Activated T-helper 2 cell treated with anti-CD3 and anti-CD28 coated beads, Interferon-gamma antibody, Interleukin-2, Interleukin-4, amounts not matched to agents 10 μg/mL and 5 μg/mL and 100 μg/mL, durations not matched to agents 14 hours and 24 hours and 36 hours (primary cell): ENCODE results near the gene PCYT1A. TPM values are rescaled to one million over a fixed set of nuclear protein-coding genes. Genes with fewer than 3 reads are reported as not detected.
"Not testable (repeated sequence)": the region's sequence is repeated elsewhere in the genome, so short reads cannot be mapped to it uniquely, and the experiment has no call there.

Source experiments
- DNase-seq: peaks from one replicate; pipeline ENCODE4 v3.0.0; 2021; ENCODE audit warnings: low spot score
- H3K27ac Mint-ChIP-seq: one replicate; pipeline ENCODE4 v1.8.0; 2021; ENCODE audit warnings: mixed read lengths
- H3K27me3 Mint-ChIP-seq: one replicate; pipeline ENCODE4 v1.8.0; 2021; ENCODE audit warnings: low read depth, mixed read lengths
- H3K36me3 Mint-ChIP-seq: one replicate; pipeline ENCODE4 v1.8.0; 2021; ENCODE audit warnings: low read depth, mixed read lengths
- H3K4me1 Mint-ChIP-seq: one replicate; pipeline ENCODE4 v1.8.0; 2021; ENCODE audit warnings: low read depth, mixed read lengths
- H3K4me3 Mint-ChIP-seq: one replicate; pipeline ENCODE4 v1.8.0; 2021; ENCODE audit warnings: low read depth, mild to moderate bottlenecking, moderate library complexity, mixed read lengths
- H3K9me3 Mint-ChIP-seq: one replicate; pipeline ENCODE4 v1.8.0; 2021; ENCODE audit warnings: mixed read lengths
- intact Hi-C: fragments of 100-400 bp; cut with micrococcal nuclease; formaldehyde crosslinking; loops from one replicate; pipeline ENCODE4 v1.15.1; 2023
- total RNA-seq: library from RNA; stranded (reverse); gene quantifications from 2 replicates; pipeline ENCODE4 v1.2.3, GENCODE V29; 2022

PCYT1A gene
- total RNA-seq, 1 donor from 2014 or later: 53.7 TPM

GRCh38 chr3:196316799-196317686 lies 29.5 kb upstream of the PCYT1A start:
- Mint-ChIP-seq H3K27ac (peak overlapping the region; percentile 90), H3K4me3 (peak overlapping the region; percentile 94), H3K36me3 (peaks cover 13% of the 10 kb centered on the region)
- DNase-seq, H3K27me3 Mint-ChIP-seq, H3K4me1 Mint-ChIP-seq, H3K9me3 Mint-ChIP-seq: not testable (repeated sequence)
- intact Hi-C loops: loop anchor here (5.0 kb wide), 1 partner anchor 185 kb away; the partner anchor contains the start of gene RNF168

DNA sequence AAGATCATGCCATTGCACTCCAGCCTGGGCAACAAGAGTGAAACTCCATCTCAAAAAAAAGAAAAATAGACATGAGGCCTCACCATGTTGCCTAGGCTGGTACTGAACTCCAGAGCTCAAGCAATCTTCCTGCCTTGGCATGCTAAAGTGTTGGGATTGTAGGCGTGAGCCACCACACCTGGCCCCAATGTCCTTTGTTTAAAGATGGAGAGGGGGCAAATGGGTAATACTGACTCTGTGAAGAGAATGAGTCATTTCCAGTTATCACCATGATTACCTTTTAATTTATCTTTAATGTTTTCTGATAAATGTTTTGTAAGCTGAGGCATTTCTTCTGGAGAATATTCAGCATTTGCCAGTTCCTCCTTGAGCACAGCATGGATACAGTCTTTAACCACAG lies 28.3 kb upstream of the PCYT1A start:
- DNase-seq: no peak
- Mint-ChIP-seq H3K4me3 (no peak overlapping the region), H3K27me3 (no peaks in the 10 kb centered on the region), H3K27ac (no peak overlapping the region), H3K4me1 (peaks cover 10% of the 10 kb centered on the region), H3K36me3 (peaks cover 13% of the 10 kb centered on the region), H3K9me3 (no peaks in the 10 kb centered on the region)
- intact Hi-C loops: loop anchor here (5.0 kb wide), 1 partner anchor 186 kb away; the partner anchor contains the start of gene RNF168

DNA sequence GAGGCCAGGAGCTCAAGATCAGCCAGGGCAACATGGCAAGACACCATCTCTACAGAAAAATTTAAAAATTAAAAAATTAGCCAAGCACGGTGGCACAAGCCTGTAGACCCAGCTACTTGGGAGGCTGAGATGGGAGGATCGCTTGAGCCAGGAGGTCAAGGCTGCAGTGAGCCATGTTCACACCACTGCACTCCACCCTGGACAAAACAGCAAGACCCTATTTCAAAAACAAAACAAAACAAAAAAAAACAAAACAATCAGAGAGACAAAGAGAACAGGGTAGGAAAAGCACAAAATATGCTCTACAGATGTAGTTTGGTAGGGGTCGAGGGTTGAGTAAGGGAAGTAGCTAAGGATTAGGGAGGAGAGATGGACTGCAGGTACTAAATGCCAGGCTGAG lies 27.1 kb upstream of the PCYT1A start:
- H3K9me3 Mint-ChIP-seq: no peaks in the 10 kb centered on the region
- H3K27me3 Mint-ChIP-seq: no peaks in the 10 kb centered on the region
- DNase-seq: no peak
- intact Hi-C loops: no loop called here
- H3K4me1 Mint-ChIP-seq: peaks cover 10% of the 10 kb centered on the region
- peak overlapping the region; percentile 9 for H3K4me3 Mint-ChIP-seq
- peaks cover 13% of the 10 kb centered on the region for H3K36me3 Mint-ChIP-seq
- H3K27ac Mint-ChIP-seq: no peak overlapping the region

DNA sequence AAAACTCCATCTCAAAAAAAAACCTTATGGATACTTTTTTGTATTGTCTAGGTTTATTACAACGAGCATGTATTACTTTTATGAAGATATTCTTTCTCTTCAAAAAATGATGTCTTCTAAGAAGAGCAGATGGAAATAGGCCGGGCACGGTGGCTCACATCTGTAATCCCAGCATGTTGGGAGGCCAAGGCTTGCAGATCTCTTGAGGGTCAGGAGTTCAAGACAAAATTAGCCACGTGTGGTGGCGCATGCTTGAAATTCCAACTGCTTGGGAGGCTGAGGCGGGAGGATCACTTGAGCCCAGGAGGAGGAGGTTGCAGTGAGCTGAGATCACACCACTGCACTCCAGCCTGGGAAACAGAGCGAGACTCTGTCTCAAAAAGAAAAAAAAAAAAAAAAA lies 26.6 kb upstream of the PCYT1A start:
- H3K4me3 Mint-ChIP-seq, H3K9me3 Mint-ChIP-seq, H3K4me1 Mint-ChIP-seq, intact Hi-C loops, H3K27ac Mint-ChIP-seq, DNase-seq, H3K27me3 Mint-ChIP-seq: not testable (repeated sequence)
- H3K36me3 Mint-ChIP-seq: peaks cover 13% of the 10 kb centered on the region

DNA sequence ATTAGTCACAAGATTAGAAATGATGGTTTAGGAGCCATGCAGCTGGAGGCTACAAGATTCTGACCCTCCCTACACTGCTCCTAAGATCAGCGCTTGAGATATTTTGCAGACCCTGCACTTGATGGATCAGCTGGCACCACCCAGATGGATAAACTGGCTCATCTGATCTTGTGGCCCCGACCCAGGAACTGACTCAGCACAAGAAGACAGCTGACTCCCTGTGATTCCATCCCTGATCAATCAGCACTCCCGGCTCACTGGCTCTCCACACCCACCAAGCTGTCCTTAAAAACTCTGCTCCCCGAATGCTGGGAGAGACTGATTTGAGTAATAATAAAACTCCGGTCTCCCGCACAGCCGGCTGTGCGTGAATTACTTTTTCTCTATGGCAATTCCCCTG lies 15.4 kb upstream of the PCYT1A start:
- H3K4me1 Mint-ChIP-seq, H3K9me3 Mint-ChIP-seq, H3K27ac Mint-ChIP-seq, DNase-seq, H3K4me3 Mint-ChIP-seq, intact Hi-C loops, H3K27me3 Mint-ChIP-seq: not testable (repeated sequence)
- H3K36me3 Mint-ChIP-seq: peaks cover 18% of the 10 kb centered on the region

GRCh38 chr3:196302551-196302950 lies 15.0 kb upstream of the PCYT1A start:
- H3K27ac Mint-ChIP-seq, H3K27me3 Mint-ChIP-seq, DNase-seq, intact Hi-C loops, H3K9me3 Mint-ChIP-seq, H3K4me3 Mint-ChIP-seq, H3K4me1 Mint-ChIP-seq: not testable (repeated sequence)
- peaks cover 18% of the 10 kb centered on the region for H3K36me3 Mint-ChIP-seq

- H3K27ac Mint-ChIP-seq: no peak overlapping the region
These were observed 11.0 kb upstream of the PCYT1A start for GRCh38 chr3:196298521-196298920.

DNA sequence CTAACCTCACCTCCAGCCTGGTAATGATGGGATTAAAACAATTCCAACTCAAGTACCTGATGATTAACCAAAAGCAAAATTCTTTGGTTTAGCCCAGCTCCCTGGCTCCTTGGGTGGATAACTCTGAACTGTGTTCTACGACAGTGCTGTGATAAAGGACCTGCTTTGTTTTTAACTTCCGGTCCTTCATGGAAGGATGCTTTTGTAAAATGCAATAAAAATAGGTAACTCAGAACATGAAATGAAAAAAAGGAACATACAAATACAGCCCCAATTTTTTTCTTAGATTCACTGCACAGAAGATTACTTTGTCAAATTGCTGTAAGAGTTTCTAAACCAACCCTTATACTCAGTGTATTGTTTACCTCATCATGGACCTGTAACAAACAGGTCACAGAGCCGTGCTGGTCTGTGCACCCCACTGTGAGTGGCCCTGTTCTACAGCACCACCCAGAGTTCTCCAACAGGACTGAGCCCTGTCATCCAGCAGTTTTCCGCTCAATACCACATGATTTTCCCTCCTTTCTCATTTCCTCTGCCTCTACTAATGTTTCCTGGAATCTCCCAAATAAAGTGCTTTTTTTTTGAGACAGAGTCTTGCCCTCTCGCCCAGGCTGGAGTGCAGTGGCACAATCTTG lies 4.9 kb upstream of the PCYT1A start:
- Mint-ChIP-seq H3K4me3 (no peak overlapping the region), H3K36me3 (peaks cover 4% of the 10 kb centered on the region), H3K4me1 (no peaks in the 10 kb centered on the region), H3K27ac (no peak overlapping the region), H3K9me3 (no peaks in the 10 kb centered on the region), H3K27me3 (no peaks in the 10 kb centered on the region)
- DNase-seq: no peak
- intact Hi-C loops: no loop called here

More at GRCh38 chr3:196298521-196298920, 11.0 kb upstream of the PCYT1A start:
- no peak overlapping the region for H3K4me3 Mint-ChIP-seq
- H3K9me3 Mint-ChIP-seq: no peaks in the 10 kb centered on the region
- H3K36me3 Mint-ChIP-seq: peaks cover 17% of the 10 kb centered on the region
- intact Hi-C loops: no loop called here
- DNase-seq: no peak
- peaks cover 8% of the 10 kb centered on the region for H3K4me1 Mint-ChIP-seq
- no peaks in the 10 kb centered on the region for H3K27me3 Mint-ChIP-seq

DNA sequence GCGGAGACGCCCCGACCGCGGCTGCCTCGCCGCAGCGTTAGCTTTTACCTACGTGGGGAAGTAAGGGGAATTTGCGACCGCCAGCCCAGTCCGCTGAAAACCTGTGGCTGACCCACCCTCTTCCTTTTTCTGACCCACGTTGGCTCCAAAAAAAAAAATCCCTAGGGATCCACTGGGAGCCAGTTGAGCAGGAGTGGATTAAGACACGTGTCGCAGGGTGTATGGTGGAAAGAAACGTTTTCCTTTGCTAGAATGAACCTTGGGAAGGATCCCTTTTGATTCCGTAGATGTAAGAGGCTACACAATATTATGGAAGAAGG lies 575 bp upstream of the PCYT1A start:
- intact Hi-C loops: no loop called here
- no peaks in the 10 kb centered on the region for H3K9me3 Mint-ChIP-seq

GRCh38 chr3:196287090-196287439 lies 461 bp downstream of the PCYT1A start:
- Mint-ChIP-seq H3K27ac (peak overlapping the region; percentile 91), H3K36me3 (peaks cover 9% of the 10 kb centered on the region), H3K9me3 (no peaks in the 10 kb centered on the region), H3K27me3 (no peaks in the 10 kb centered on the region), H3K4me1 (peaks cover 29% of the 10 kb centered on the region), H3K4me3 (peak overlapping the region; percentile 96)
- DNase-seq: peak; percentile 28
- intact Hi-C loops: loop anchor here (1.0 kb wide), 3 partner anchors 8 to 34 kb away; no protein-coding TSS in a partner anchor

More for the DNA sequence above, 575 bp upstream of the PCYT1A start:
- no peak for DNase-seq
- H3K27me3 Mint-ChIP-seq: no peaks in the 10 kb centered on the region
- H3K4me1 Mint-ChIP-seq: peaks cover 27% of the 10 kb centered on the region
- H3K4me3 Mint-ChIP-seq: peak overlapping the region; percentile 96
- peak overlapping the region; percentile 60 for H3K27ac Mint-ChIP-seq
- peaks cover 9% of the 10 kb centered on the region for H3K36me3 Mint-ChIP-seq

- peaks cover 51% of the 10 kb centered on the region for H3K4me1 Mint-ChIP-seq
- intact Hi-C loops: no loop called here
- H3K27ac Mint-ChIP-seq: no peak overlapping the region
- no peak overlapping the region for H3K4me3 Mint-ChIP-seq
- peaks cover 11% of the 10 kb centered on the region for H3K36me3 Mint-ChIP-seq
- no peak for DNase-seq
- no peaks in the 10 kb centered on the region for H3K27me3 Mint-ChIP-seq
- no peaks in the 10 kb centered on the region for H3K9me3 Mint-ChIP-seq
These were observed 3.1 kb downstream of the PCYT1A start for GRCh38 chr3:196284396-196284795.

- Mint-ChIP-seq H3K4me3 (no peak overlapping the region), H3K27ac (peak overlapping the region; percentile 36), H3K27me3 (no peaks in the 10 kb centered on the region), H3K36me3 (peaks cover 21% of the 10 kb centered on the region), H3K9me3 (no peaks in the 10 kb centered on the region), H3K4me1 (peaks cover 66% of the 10 kb centered on the region)
- intact Hi-C loops: loop anchor here (1.0 kb wide), 1 partner anchor 8 kb away; no protein-coding TSS in a partner anchor
- DNase-seq: no peak
These were observed 5.6 kb downstream of the PCYT1A start for GRCh38 chr3:196281962-196282361.
